GM19240 (cell line): ENCODE measurements around the gene SCAMP2.
A peak's percentile ranks its signal among the peaks of the same experiment; 100 is the strongest.

Experiments
- DNase-seq: peaks from one replicate; pipeline ENCODE4 v3.0.0; 2011; ENCODE audit warnings: low spot score; ENCODE audit not compliant: insufficient read length

Gene SCAMP2

DNA sequence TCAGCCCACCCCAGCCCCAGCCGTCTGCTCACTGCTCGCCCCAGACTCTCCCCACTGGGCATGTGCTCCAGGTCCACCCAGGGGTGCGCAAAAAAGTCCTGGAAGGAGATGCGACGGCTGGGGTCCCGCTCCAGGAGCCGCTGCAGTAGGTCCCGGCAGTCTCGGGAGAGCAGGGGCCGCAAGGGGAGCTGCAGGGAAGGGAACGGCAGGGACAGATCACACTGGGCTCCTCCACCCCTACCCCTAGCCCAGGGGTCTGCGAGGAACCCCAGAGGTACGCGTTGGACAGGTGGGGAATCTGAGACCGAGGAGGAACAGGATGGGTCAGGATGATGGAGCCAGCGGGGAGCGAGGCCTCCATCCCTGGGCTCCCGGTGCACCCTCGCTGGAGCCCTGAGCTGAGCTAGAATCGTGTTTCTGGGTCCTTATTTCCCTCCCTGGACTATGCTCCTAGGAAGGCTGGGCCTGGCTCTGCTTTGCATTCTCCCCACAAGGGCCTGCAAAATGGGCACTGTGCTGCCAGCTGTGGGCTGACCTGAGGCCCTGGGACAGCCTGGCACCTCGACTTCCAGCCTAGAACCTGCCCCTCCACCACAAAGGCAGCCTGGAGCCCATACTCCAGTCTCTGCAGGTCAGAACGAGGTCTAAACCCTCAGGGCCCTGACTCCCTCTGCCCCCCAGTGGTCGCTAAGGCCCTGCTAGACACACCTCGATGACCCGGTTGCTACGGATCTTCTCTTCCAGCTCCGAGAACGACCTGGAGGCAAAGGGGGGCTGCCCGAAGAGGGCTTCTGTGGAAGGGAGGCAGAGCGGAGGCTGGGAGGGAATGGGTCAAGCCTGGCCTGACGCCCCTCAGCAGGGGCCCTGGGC, 33.4 kb downstream of the SCAMP2 start:
- peak; percentile 1 for DNase-seq

DNA sequence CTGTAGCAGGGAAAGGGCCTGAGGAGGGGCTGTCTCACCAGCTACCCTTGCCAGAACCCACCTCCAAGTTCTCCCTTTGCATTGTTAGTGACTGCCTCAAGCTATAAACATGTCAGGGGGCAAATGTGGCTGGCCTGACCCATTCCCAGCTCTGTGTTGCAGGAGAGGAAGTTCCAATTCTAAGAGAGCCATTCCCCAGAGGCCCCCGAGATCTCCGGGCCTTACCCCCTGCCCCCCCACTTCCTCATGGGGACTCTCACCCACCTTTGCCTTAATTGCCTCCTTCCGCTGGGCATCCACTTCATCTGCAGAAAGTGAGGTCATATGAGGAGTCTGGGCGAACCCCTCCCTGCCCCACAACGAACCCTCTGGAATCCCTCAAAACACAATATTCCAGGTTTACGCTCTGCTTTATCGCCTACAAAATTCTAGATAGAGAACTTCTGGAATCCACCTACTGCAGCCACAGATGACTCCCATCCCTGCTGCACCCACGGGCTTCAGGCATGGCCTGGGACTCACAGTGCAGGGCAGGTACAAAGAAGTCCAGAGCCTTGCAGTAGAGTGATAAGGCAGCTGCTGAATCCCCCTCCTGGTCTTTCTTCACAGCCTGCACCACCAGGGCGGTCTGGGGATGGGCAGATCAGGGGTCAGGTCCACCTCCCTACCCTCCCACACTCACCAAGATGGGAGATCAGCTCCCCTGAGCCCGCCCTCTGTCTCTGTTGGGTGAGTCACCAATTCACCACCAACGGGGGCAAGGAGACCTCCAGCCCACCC, 34.2 kb downstream of the SCAMP2 start:
- DNase-seq: peak; percentile 1

DNA sequence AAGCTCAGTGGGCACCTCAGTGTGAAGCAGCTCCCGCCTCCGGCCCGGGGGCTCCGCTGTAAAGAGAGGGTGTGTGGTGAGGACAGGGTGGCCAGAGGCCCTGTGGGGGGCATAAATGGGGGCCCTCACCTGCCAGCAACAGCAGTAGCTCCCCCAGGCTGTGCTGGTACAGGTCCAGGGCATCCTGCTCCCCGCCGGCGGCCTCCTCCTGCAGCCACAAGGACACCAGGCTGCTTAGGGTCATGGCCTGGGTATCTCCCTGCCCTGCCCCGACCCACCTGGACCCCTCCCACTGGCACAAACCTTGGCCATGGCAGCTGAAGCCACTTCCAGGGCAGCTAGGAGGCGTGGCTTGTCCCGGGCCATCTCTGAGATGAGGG, 35.0 kb downstream of the SCAMP2 start:
- DNase-seq: no peak

DNA sequence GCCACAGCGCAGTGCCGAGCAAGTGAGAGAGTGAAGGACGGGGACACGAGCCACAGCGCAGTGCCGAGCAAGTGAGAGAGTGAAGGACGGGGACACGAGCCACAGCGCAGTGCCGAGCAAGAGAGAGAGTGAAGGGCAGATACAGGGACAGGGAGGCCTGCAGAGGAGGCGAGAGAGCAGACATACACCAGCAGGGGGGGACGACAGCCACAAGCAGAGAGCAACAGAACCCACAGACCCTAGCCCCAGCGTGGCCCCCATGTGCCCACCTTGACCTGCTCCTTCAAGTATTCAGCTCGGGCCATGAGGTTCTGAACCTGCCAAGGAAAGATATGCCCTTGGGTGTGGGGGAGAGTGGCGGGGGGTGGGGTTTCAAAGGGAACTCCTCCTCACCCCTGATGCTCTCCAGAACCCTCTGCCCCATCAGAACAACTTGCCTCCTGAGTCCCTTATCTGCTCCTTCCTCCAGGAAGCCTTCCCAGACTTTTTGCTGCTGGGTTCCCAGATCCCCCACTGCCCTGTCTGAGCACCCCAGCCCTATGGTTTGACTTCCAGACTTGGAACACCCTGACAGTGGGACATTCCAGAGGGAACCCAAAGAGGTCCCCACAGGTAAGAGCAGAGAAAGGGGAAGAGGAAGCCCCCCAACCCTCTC, 35.6 kb downstream of the SCAMP2 start:
- no peak for DNase-seq

DNA sequence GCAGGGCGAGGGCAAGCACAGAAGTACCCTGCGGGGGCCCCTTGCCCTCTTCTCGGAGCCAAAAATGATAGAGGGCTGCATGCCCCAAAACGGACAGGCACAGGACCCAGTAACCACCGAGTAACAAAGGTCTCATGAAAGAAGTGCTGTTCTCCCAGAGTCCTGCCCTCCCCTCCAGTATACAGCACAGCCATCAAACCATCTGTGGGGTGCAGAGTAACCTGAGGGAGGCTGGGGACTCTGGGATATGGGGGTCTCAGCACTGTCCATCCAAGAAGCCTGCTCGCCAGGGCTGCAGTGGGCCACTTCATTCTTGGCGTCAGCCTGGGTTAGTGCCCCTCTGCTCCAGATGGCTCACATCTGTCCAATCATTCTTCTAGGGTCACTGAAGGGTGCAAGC, 36.3 kb downstream of the SCAMP2 start:
- DNase-seq: no peak

DNA sequence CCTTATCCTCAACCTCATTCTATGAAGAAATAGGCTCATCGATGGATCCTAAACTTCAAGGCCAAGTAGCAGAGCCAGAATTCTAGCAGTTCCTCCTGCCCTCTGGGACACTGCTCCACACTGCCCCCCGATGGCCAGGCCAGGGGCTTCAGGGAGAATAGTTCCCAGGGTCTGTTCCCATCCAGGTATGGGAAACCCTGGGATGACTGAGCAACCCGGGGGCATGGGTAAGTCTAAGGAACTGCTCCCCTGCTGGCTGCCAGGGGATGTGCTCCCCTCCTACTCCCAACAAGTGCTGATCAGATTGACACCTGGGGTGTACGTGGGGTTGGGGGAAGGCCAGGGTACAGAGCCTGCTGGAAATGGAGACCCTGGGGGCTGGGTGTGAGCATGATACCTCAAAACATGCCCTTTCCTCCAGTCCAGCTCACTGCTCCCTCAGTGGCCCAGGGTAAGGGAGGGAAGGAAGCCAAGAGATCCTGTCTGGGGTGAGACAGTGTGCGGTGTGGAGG, 37.8 kb downstream of the SCAMP2 start:
- no peak for DNase-seq

DNA sequence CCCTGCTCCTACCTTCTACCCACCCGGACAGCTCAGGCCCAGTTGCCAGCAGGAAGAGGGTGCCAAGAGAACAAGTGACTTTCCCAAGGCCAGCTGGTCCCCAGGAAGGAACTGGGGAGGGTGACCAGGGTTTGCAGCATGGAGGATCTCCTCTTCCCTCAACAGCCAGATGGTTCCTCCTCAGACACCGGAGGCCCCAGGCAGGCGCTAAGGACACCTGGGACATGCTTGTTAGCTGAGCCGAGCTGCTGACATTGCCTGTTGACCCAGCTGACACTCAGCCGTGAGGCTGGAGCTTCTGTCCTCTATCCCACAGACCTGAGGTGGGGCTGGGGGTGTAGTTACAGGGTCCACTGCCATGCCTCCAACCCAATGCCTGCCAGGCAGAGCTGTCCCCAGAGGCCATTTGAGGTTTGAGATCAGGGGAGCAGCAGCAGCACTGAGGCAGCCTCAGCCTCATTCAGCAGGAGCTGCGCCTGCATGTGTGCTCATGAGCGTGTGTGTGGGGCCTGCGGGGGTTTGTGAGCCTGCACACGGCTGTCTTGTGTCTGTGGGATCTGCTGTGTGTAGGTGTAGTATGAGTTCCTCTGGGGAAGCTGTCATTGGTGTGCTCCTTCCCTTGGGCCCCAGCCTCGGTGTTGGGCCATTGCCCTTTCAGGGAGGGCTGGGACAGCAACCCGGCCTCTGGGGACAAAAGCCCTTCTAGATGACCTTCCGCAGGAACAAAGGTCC, 39.6 kb downstream of the SCAMP2 start:
- DNase-seq: no peak

DNA sequence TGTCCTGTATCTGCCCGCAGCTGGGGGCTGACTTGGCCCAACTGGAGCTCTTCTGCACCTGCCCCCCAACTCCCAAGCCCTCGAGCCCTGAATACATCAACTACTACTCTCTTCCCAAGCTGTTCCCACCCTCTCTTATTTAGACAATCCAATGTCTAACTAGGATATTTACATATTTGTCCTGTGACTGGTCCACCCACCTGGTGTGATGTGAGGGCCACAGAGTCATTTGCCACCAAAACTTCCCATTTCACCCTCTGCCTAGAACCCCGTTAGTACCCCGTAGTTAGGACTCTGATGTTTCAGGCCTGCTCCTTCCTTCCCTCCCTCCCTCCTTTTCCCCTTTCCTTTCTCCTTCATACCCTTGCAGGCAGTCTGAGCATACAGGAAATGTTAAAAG, 40.3 kb downstream of the SCAMP2 start:
- no peak for DNase-seq

DNA sequence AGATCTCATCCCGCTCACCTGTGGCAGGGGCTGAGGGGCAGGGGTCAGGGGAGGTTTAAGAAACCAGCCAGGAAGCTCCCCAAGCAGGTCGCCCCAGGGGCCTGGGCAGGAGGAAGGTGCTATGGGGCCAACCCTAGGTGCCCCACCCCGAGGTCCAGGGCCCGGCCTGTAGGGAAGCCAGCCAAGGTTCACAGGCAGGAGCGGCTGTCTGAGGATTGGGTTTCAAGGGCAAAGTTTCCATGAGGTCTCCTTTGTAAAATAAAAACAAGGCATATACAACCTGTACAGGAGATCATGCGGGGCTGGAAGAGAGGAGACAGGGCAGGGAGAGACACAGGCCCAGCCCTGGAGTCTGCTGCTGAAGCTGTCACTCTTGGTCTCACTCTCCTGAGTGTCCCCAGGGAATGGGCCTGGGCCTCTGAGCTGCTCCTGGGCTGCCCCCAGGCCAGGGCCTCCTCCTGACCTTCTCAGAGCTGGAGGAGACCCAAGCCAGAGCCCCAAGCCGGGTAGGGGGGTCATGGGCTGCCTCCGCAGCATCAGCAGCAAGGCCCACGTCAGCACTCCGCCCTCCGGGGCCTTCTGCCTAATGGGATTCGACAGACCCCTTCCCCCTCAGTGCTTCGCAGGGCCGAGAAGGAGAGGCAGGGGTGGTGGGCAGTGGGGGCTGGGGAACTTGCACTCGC, 41.2 kb downstream of the SCAMP2 start:
- DNase-seq: no peak

DNA sequence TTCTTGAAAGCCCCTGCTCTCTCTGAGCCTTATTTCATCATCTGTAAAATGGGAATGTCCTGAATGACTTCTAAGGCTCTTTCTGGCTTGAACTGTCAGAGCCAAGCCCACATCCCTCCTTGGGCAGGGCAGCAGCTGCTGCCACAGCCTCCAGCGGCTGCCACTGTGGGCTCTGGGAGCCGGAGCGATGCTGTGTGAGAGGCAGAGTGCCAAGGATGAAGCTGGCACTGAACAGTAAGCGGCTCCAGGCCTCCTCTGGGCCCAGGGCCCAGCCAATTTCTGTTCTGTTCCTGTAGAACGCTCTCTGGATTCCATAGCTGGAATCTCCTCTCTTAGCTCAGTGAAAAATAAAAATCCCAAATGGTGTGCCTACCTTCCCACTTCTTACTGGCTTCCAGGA, 42.3 kb downstream of the SCAMP2 start:
- no peak for DNase-seq

DNA sequence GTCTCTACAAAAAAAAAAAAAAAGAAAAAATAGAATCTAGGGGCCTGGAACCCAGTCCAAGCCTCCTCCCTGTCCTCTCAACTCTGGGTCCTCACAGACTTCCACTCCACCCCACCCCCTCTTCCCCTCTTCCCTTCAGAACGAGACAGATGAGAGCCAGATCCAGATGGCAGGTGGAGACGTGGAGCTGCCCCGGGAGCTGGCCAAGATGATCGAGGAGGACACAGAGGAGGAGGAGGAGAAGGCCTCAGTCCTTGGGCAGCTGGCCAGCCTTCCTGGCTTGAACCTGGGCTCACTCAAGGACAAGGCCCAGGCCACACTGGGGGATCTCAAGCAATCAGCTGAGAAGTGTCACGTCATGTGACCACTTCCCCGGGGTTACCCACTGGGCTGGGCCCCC, 43.2 kb downstream of the SCAMP2 start:
- DNase-seq: no peak

DNA sequence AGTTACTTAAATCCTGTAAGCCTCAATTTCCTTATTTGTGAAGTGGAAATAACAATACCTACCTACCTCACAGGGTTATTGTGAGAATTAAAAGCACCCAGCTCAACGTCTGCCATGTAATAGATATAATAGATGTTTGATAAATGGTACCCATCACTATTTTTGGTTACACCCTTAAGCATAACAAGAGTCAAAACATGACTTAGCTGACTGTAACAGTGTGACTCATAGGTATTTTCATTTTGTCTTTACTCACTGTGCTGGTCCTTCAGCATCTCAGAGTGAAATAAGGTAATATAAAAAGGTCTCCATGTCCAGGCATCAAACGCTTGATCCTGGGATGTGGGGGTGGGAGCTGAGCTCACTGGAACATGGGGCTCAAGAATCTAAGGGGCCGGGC, 43.7 kb downstream of the SCAMP2 start:
- no peak for DNase-seq

DNA sequence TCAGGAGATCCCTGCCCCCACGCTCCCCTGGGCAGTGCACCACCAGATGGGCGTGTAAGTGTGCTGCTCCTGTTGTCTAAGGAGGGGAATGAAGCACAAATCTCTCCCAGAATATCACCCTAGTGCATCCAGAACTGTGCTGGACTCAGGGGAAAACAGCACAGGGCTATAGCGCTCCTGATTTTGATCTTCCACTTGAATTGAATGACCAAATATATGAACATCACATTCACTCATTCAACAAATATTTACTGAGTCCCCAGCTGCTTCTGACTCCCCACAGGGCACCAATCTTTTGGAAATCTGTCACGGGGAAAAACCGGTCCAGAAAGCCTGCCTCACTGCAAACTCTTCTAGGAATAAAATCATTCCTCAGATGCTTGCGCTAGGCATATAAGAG, 44.3 kb downstream of the SCAMP2 start:
- DNase-seq: no peak

DNA sequence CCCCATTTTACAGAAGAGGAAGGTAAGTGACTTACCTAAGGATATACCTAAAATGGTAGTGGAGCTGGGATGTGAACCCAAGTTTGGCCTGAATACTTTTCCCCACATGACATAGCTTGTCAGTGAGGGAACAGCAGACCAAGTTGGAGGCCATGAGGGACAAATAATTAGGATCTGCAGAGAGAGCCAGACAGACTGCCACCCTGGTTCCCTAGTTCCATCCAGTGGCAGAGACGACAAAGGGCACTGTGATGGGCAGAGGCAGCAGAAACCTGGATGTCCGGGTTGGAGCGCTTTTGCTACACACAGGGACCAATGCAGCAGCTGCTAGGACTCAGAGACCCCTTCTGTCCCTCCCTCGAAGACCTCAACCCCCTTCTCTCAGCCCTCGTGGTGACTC, 45.6 kb downstream of the SCAMP2 start:
- no peak for DNase-seq

DNA sequence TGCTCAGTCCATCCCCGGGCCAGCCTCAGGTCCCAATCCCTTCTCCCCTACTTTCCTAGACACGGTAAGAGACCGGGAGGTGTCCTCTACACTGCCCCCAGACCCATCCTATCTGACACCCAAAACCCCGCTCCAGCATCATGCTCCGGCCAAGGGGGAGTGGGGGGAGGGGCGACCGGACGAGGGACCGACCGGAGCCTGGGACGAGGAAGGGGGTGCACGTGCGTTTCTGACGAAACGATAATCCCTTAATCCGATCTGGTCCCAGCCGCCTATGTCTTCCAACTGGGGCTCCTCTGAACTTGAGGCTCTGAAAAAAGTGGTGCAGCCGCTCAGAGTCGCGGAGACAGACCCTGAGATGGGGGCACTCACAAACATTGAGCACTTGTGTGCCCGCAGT, 46.2 kb downstream of the SCAMP2 start:
- no peak for DNase-seq

DNA sequence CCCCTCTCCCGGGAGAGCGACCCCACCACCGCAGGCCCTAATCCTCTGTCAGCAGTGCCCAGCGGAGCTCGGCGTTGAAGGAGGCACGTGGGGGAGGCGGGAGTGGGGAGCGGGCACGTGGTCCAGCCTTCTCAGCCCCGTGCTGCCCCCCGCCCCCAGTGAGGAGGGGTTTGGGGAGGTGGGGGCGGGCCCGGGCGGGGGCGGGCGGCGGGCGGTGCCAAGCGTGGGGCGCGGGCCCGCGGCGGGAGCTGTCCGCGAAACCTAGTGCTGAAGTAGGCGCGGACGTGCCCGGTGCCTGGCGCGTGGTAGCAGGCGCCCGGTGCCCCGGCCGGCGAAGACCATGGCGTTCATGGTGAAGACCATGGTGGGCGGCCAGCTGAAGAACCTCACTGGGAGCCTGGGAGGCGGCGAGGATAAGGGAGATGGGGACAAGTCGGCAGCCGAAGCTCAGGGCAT, 46.8 kb downstream of the SCAMP2 start, which contains the start of gene CPLX3:
CPLX3 (plus strand) TSS at position 264 of the 456 bp plus-strand sequence; CDS start at position 341, 77 bp downstream.
- no peak for DNase-seq

DNA sequence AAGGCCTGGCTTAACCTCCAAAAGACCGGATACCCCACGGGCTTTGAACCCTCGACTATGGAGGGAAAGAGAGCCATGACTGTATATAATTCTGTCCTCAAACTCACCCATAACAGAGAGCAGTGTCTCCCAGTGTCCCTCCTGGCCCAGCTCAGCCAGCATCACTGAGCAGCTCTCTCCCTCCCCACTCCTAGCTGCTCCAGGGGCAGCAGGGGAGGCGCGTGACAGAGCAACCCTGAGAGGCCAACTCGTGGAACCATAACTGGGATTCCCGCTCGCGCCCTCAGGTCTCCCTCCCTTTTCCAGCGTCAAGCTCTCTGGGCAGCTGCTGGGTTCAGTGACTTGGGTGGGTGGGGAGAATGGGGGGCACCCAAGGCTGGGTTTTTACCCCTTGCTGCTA, 47.3 kb downstream of the SCAMP2 start:
- no peak for DNase-seq

DNA sequence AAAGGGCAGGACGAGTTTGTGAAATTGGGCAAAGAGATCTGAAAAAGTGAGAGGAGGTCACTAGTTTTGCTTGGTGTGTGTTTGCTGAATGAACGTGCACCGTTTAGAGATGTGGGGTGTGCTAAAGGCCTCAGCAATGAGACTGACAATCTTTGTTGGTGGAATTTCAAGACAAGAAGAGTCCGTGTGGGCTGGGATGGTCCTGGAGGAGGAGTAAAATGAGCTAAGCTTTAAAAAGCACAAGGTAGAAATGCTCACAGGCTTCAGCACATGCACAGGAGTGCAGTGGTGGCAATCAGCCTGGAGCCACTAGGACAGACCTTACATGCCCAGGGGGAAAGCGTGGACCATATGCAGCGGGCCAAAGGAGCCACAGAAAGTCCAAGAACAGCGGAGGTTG, 48.2 kb downstream of the SCAMP2 start:
- DNase-seq: no peak

DNA sequence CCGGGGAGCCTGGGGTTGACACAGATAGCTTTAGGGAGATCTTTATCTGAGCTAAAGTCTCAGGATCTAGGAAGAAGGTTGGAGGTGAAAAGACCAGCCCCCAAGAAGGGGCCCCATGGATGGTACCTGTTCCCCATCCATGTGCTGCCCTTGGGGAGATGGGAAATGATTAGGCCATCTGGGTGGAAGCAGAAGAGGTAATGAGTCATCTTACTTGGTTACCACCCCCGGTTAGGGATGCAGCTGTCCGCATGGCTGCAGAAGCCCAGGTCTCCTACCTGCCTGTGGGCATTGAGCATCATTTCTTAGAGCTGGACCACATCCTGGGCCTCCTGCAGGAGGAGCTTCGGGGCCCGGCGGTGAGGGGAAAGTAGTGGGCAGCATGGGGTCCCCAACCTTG, 49.8 kb downstream of the SCAMP2 start:
- no peak for DNase-seq

DNA sequence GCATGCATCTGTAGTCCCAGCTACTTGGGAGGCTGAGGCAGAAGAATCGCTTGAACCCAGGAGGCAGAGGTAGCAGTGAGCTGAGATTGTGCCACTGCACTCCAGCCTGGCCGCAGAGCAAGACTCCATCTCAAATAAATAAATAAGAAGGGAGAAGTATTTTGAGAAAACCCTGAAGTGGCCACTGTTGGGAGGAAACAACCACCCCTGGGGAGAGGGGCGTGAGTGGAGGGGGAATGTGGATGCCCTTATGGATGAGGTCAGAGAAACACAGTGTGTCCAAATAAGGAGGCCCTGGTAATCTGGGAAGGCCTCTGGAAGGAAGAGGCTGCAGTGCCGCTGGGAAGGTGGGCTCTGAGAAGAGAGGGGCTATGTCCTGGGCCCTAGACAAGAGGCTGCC, 50.9 kb downstream of the SCAMP2 start:
- no peak for DNase-seq

DNA sequence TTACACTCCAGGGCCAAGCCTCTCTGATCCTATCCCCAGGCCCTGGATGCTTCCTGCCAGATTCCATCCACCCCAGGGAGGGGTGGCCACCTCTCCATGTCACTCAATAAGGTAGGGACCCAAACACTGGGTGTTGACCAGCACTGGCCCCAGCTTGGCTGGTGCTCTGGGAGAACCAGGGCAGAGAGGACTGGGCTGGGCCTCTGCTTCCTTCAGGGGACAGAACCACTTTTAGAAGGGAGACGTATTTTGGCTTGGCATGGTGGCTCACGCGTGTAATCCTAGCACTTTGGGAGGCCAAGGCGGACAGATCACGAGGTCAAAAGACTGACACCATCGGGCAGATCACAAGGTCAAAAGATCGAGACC, 51.4 kb downstream of the SCAMP2 start:
- no peak for DNase-seq
